Measurements from ENCODE around the gene GANAB. TPM values are rescaled to one million over a fixed set of nuclear protein-coding genes. Genes with fewer than 3 reads are reported as not detected.

Gene GANAB
- total and polyA plus RNA-seq, 2 of the 4 experiments (the other 2 are of a cell fraction): 209 to 344 TPM

DNA sequence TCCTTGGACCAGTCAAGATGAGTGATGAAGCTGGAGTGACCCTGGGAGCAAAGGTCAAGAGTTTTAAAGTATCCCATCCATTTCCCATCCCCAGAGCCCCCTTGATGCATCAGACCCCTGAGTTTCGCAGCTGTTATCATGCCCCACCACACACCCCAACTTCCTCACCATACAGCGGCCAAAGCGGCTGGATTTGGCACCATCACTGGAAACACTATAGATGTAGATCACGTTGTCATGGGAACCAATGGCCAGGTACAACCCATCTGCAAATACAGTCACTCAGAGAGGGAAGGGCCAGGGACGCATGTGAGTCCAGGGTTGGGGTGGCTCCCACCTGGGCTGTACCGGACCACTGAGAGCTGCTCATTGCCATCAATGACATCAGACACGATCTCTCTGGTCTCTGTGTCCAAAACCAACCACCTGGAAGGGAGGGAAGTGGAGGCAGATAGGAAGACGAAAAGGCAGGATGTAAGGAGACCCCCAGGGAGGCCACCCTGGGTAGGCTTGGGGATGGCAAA lies 42.6 kb downstream of the GANAB start:
- no peak overlapping the region for H2BK20ac ChIP-seq (ENCODE audit: low read depth, low read length)
- H3K4me3 ChIP-seq (ENCODE audit: insufficient read depth, low read depth, low read length): no peak overlapping the region
- H2AFZ ChIP-seq (replicated peaks; ENCODE audit: low read length, poor library complexity): no peak overlapping the region
- ChIA-PET POLR2A (ENCODE audit: unreplicated experiment) (interaction anchor here (1.0 kb wide), 1 partner anchor 12 kb away, joined by 4 read pairs; no protein-coding TSS in a partner anchor), CTCF (no interaction called here)
- H3K9me3 ChIP-seq (ENCODE audit: control insufficient read depth, insufficient read depth, low read length): no peaks in the 10 kb centered on the region
- in situ Hi-C loops (cut with MboI; ENCODE audit: low sequenced_read_pairs) (no loop called here), dilution Hi-C loops (cut with HindIII; ENCODE audit: low sequenced_read_pairs, unreplicated experiment) (no loop called here), intact Hi-C loops (cut with micrococcal nuclease) (no loop called here)
- peaks cover 2 to 20% of the 10 kb centered on the region in 2 experiments; a peak in 3 of 4 replicates for H3K79me1 ChIP-seq (ENCODE audit: low read depth in 1 of 2, low read length in 2 of 2)
- H4K91ac ChIP-seq (ENCODE audit: insufficient read depth, low read depth, low read length): no peak overlapping the region
- no peak overlapping the region for H2BK15ac ChIP-seq (ENCODE audit: low read depth, low read length)
- TF ChIP-seq CHD1 (IDR thresholded peaks at IDR 0.05; ENCODE audit: low read depth, low read length) (no peak), NFE2L2 (IDR thresholded peaks at IDR 0.05; ENCODE audit: low read depth, low read length) (no peak), FOS (IDR thresholded peaks at IDR 0.05; ENCODE audit: low read depth, low read length) (no peak), RAD21 (IDR thresholded peaks at IDR 0.05; ENCODE audit: low read length) (no peak), MAFK (IDR thresholded peaks at IDR 0.05; ENCODE audit: low read depth, low read length) (no peak), RFX5 (IDR thresholded peaks at IDR 0.05; ENCODE audit: low read depth, low read length) (no peak), POLR2A (IDR thresholded peaks at IDR 0.05; ENCODE audit: low read depth, low read length) (no peak), SMC3 (IDR thresholded peaks at IDR 0.05; ENCODE audit: low read depth, low read length) (no peak)
- peak overlapping the region; percentile 30; the same call in 1 of the 2 replicates for H2AK5ac ChIP-seq (ENCODE audit: low read depth, low read length)
- no peak overlapping the region for H4K5ac ChIP-seq (ENCODE audit: low read depth, low read length)
- H3K27ac ChIP-seq (ENCODE audit: insufficient read depth, low read length): no peak overlapping the region
- H2BK5ac ChIP-seq (ENCODE audit: low read depth, low read length, poor library complexity, severe bottlenecking): no peak overlapping the region
- BruUV-seq (replicated peaks): no TSS peak
- H3K4me2 ChIP-seq (ENCODE audit: low read depth, low read length): no peak overlapping the region
- peaks cover 28% of the 10 kb centered on the region for H3K36me3 ChIP-seq (ENCODE audit: control insufficient read depth, insufficient read depth, low read length)
- peaks cover 7% of the 10 kb centered on the region for H3K4me1 ChIP-seq (ENCODE audit: control insufficient read depth, insufficient read depth, low read length)
- DNase-seq (no peak), ATAC-seq (ENCODE audit: low read depth) (no peak)
- H4K8ac ChIP-seq (ENCODE audit: low read depth in 2 of 2, low read length in 2 of 2): no peak overlapping the region
- no CpG with 5 or more reads among the region's 8 CpGs for WGBS, 2 experiments (ENCODE audit: extremely low coverage in 2 of 2, insufficient read length in 1 of 2)
- no peak overlapping the region for H3K18ac ChIP-seq (ENCODE audit: low read depth, low read length)
- no peak overlapping the region for H3K23ac ChIP-seq (ENCODE audit: low read depth, low read length)
- H2AK9ac ChIP-seq (replicated peaks; ENCODE audit: low read depth, low read length, poor library complexity): no peak overlapping the region
- no peaks in the 10 kb centered on the region for H3K27me3 ChIP-seq (ENCODE audit: control insufficient read depth, insufficient read depth, low read length)
- H3K14ac ChIP-seq (replicated peaks; ENCODE audit: low read depth, low read length): no peak overlapping the region
- peaks cover 12% of the 10 kb centered on the region; the same call in 1 of the 2 replicates for H4K20me1 ChIP-seq (ENCODE audit: insufficient read depth, low read length)
- H2BK120ac ChIP-seq (ENCODE audit: low read depth, low read length): no peak overlapping the region
- no peak overlapping the region for H3K56ac ChIP-seq (ENCODE audit: extremely low read depth, insufficient read depth, low read length)
- H3K4ac ChIP-seq (ENCODE audit: low read depth, low read length): no peak overlapping the region
- H3K9ac ChIP-seq (ENCODE audit: low read depth, low read length): no peak overlapping the region
- H3K9me1 ChIP-seq (ENCODE audit: insufficient read depth, low read length): peaks cover 5% of the 10 kb centered on the region
